ENCODE results near the gene RAP1A.

DNA sequence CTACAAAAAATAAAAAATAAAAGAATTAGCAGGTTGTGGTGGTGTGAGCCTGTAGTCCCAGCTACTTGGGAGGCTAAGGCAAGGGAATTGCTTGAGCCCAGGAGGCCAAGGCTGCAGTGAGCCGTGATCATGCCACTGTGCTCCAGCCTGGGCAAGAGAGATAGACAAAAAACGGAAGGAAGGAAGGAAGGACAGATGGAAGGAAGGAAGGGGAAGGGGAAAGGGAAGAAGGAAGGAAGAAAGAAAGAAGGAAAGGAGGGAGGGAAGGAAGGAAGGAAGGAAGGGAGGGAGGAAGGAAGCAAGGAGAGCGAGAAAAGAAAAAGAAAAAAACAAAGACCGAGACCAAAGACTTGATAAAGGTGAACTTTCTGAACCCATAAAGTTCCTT is 25.3 kb upstream of the RAP1A start:
- TF ChIP-seq EZH2phosphoT487 (IDR thresholded peaks at IDR 0.05; ENCODE audit: insufficient read depth, low read depth) (no peak), EZH2 (IDR thresholded peaks at IDR 0.05; ENCODE audit: insufficient read depth, poor library complexity, severe bottlenecking) (no peak)

All from GM23248 (cell line).